ENCODE data around the gene NHP2. TPM values are rescaled to one million over a fixed set of nuclear protein-coding genes. Genes with fewer than 3 reads are reported as not detected.
A peak's percentile ranks its signal among the peaks of the same experiment; 100 is the strongest.

Gene NHP2
- total and polyA plus RNA-seq, 9 of the 15 experiments (the other 6 are each of a cell fraction or from before 2014, with no cell fraction given) = 52.8 to 622 (median 144) TPM

GRCh38 chr5:178112545-178112944, 41.1 kb downstream of the NHP2 start:
- WGBS (ENCODE audit: insufficient coverage, low coverage, missing lambda C conversion rate) = 71% methylated on average over 5 of the region's 5 CpGs
- H3K4me1 ChIP-seq (replicated peaks in 1 of 2; ENCODE audit: control insufficient read depth in 2 of 2, insufficient read depth in 2 of 2, low read length in 2 of 2) = peaks cover 31 to 41% of the 10 kb centered on the region in 2 experiments; a peak in 4 of 5 replicates
- 0 out of 4 replicates have a peak overlapping the region, but pooled peaks of 1 of the 2 experiments have one; percentile 51 for H3K9ac ChIP-seq (ENCODE audit: insufficient read depth in 1 of 2, low read depth in 2 of 2, low read length in 2 of 2)
- in situ Hi-C loops (cut with MboI) (no loop called here), intact Hi-C loops (cut with micrococcal nuclease) (loop anchor here (5.0 kb wide), 1 partner anchor 40 kb away; the partner anchor contains the start of gene NHP2)
- peaks cover 3% of the 10 kb centered on the region for H3K9me1 ChIP-seq (ENCODE audit: control insufficient read depth, insufficient read depth, low read length)
- DNase-seq (ENCODE audit: extremely low read depth in 1 of 4, low spot score in 3 of 4) (no peak), ATAC-seq (no peak), FAIRE-seq (peak; percentile 66)
- ChIA-PET POLR2A (interaction anchor here (0.6 kb wide), 1 partner anchor 8 kb away, joined by 3 read pairs; no protein-coding TSS in a partner anchor), CTCF (ENCODE audit: low intra/inter-chr PET ratio) (no interaction called here)
- H3K27ac ChIP-seq (ENCODE audit: extremely low read depth, low read depth, low read length) = no peak overlapping the region
- H3K79me2 ChIP-seq (ENCODE audit: control insufficient read depth, insufficient read depth, low read length) = peaks cover 37% of the 10 kb centered on the region
- no peaks in the 10 kb centered on the region for H3K36me3 ChIP-seq (ENCODE audit: control insufficient read depth, insufficient read depth, low read length)
- H3K4me2 ChIP-seq (ENCODE audit: insufficient read depth, low read length) = peak overlapping the region; percentile 69
- H3K9me3 ChIP-seq (replicated peaks; ENCODE audit: control insufficient read depth, insufficient read depth, low read depth, low read length) = no peaks in the 10 kb centered on the region
- no peaks in the 10 kb centered on the region for H3K27me3 ChIP-seq (ENCODE audit: control insufficient read depth in 2 of 2, insufficient read depth in 2 of 2, low read length in 2 of 2)
- H2AFZ ChIP-seq (ENCODE audit: low read depth, low read length) = peak overlapping the region; percentile 85
- H3K4me3 ChIP-seq = peak overlapping the region; percentile 66; the same call in 1 of the 2 replicates
- BruUV-seq (replicated peaks) = no TSS peak
- H4K20me1 ChIP-seq (replicated peaks; ENCODE audit: control insufficient read depth, insufficient read depth, low read length) = peaks cover 9% of the 10 kb centered on the region; the same call in 1 of the 2 replicates
- no peak for TF ChIP-seq HMG20B (CRISPR knock-in tag; IDR thresholded peaks at IDR 0.05)
- no peak for TF ChIP-seq SNRNP70 (optimal IDR thresholded peaks at IDR 0.05; ENCODE audit: low read depth, low read length)
- peak in 1 of 2 experiments; percentile 79; a peak in 2 of 3 replicates for TF ChIP-seq CBX3 (IDR thresholded peaks at IDR 0.05; ENCODE audit: borderline replicate concordance in 1 of 2, low read length in 2 of 2)
- no peak for TF ChIP-seq HEY1 (CRISPR knock-in tag; IDR thresholded peaks at IDR 0.05; ENCODE audit: borderline replicate concordance)
- no peak for TF ChIP-seq PTBP1 (IDR thresholded peaks at IDR 0.05; ENCODE audit: low read depth, low read length)
- no peak for TF ChIP-seq ZBTB5 (IDR thresholded peaks at IDR 0.05)
- TF ChIP-seq ELF4 (CRISPR knock-in tag; IDR thresholded peaks at IDR 0.05) = no peak
- no peak for TF ChIP-seq NCOA4 (IDR thresholded peaks at IDR 0.05; ENCODE audit: partially characterized antibody)
- TF ChIP-seq KLF1 (tag; IDR thresholded peaks at IDR 0.05) = no peak
- TF ChIP-seq ASH1L (IDR thresholded peaks at IDR 0.05; ENCODE audit: borderline replicate concordance, low read depth, partially characterized antibody) = no peak
- TF ChIP-seq RBM25 (IDR thresholded peaks at IDR 0.05; ENCODE audit: low read depth, low read length, severe bottlenecking) = peak; percentile 74
- no peak for TF ChIP-seq DDX20 (tag; IDR thresholded peaks at IDR 0.05; ENCODE audit: low read depth)
- peak in 1 of 2 experiments; percentile 47; a peak in 1 of 4 replicates for TF ChIP-seq KDM1A (IDR thresholded peaks at IDR 0.05)
- no peak for TF ChIP-seq ZNF449 (CRISPR knock-in tag; IDR thresholded peaks at IDR 0.05)
- TF ChIP-seq ZNF507 (tag; conservative IDR thresholded peaks at IDR 0.05) = peak; percentile 35
- no peak for TF ChIP-seq L3MBTL2 (IDR thresholded peaks at IDR 0.05)
- no peak for TF ChIP-seq BHLHE40 (IDR thresholded peaks at IDR 0.05; ENCODE audit: low read length)
- TF ChIP-seq NCOR1 (IDR thresholded peaks at IDR 0.05) = no peak
- no peak for TF ChIP-seq ZC3H4 (CRISPR knock-in tag; IDR thresholded peaks at IDR 0.05; ENCODE audit: borderline replicate concordance)
- TF ChIP-seq C11orf30 (IDR thresholded peaks at IDR 0.05; ENCODE audit: low read depth) = no peak
- TF ChIP-seq SIN3B (IDR thresholded peaks at IDR 0.05; ENCODE audit: low read depth) = no peak

Measured in K562 (cell line).